GM23338 (cell line): Measurements from ENCODE around the gene APOLD1. TPM values are rescaled to one million over a fixed set of nuclear protein-coding genes. Genes with fewer than 3 reads are reported as not detected.

Experiments used
- ATAC-seq: fragments of 200-7000 bp; cut with Tn5 transposase; 3 replicates; pipeline ENCODE4 v1.9.1; 2020
- DNase-seq: peaks from one replicate; pipeline ENCODE4 v3.0.0-alpha.2; 2015; ENCODE audit warnings: low spot score
- H2AFZ ChIP-seq: fragments of 200-600 bp; sonication (generic); 2 replicates; pipeline ENCODE4 v1.8.0; 2016; ENCODE audit warnings: antibody characterized with exemption, mild to moderate bottlenecking, moderate library complexity
- H3F3A ChIP-seq: fragments of 200-600 bp; sonication (generic); replicated peaks from 2 replicates; pipeline ENCODE4 v1.8.0; 2017; ENCODE audit warnings: antibody characterized with exemption, mixed run types, low read depth
- H3K27ac ChIP-seq: fragments of 200-600 bp; sonication (generic); 2 replicates; pipeline ENCODE4 v1.6.1; 2016; ENCODE audit warnings: low read depth
- H3K27me3 ChIP-seq: fragments of 200-600 bp; sonication (generic); 2 replicates; pipeline ENCODE4 v1.8.0; 2016; ENCODE audit warnings: mild to moderate bottlenecking, mixed run types, moderate library complexity; ENCODE audit not compliant: insufficient read depth
- H3K36me3 ChIP-seq: fragments of 200-600 bp; sonication (generic); 2 replicates; pipeline ENCODE4 v1.8.0; 2016; ENCODE audit warnings: mild to moderate bottlenecking; ENCODE audit not compliant: insufficient read depth
- H3K4me1 ChIP-seq: fragments of 200-600 bp; sonication (generic); 2 replicates; pipeline ENCODE4 v1.8.0; 2016; ENCODE audit warnings: mild to moderate bottlenecking, moderate library complexity; ENCODE audit not compliant: insufficient read depth
- H3K4me2 ChIP-seq: fragments of 200-600 bp; sonication (generic); 2 replicates; pipeline ENCODE4 v1.7.1; 2017; ENCODE audit warnings: mixed run types
- H3K4me3 ChIP-seq: fragments of 200-600 bp; sonication (generic); 2 replicates; pipeline ENCODE4 v1.6.1; 2016; ENCODE audit warnings: mixed run types
- H3K79me2 ChIP-seq: fragments of 200-600 bp; sonication (generic); replicated peaks from 2 replicates; pipeline ENCODE4 v1.8.0; 2017; ENCODE audit warnings: mild to moderate bottlenecking; ENCODE audit not compliant: insufficient read depth
- H3K9me2 ChIP-seq: fragments of 200-600 bp; sonication (generic); 2 replicates; pipeline ENCODE4 v1.8.0; 2017; ENCODE audit not compliant: insufficient read depth
- H4K20me1 ChIP-seq: fragments of 200-600 bp; sonication (generic); replicated peaks from 2 replicates; pipeline ENCODE4 v1.8.0; 2017; ENCODE audit warnings: mild to moderate bottlenecking; ENCODE audit not compliant: insufficient read depth
- H3K27ac Mint-ChIP-seq: 2 replicates; pipeline ENCODE4 v1.8.0; 2020; ENCODE audit warnings: inconsistent platforms, mild to moderate bottlenecking, moderate library complexity, mixed read lengths
- H3K27me3 Mint-ChIP-seq: 3 replicates; pipeline ENCODE4 v1.8.0; 2022; ENCODE audit warnings: low read depth, mild to moderate bottlenecking, moderate library complexity, mixed read lengths, inconsistent platforms; ENCODE audit not compliant: insufficient read depth, poor library complexity
- H3K36me3 Mint-ChIP-seq: 3 replicates; pipeline ENCODE4 v1.8.0; 2021; ENCODE audit warnings: low read depth, mild to moderate bottlenecking, inconsistent platforms, moderate library complexity, mixed read lengths
- H3K4me1 Mint-ChIP-seq: 3 replicates; pipeline ENCODE4 v1.8.0; 2020; ENCODE audit warnings: mild to moderate bottlenecking, inconsistent platforms, mixed read lengths
- H3K4me3 Mint-ChIP-seq: 3 replicates; pipeline ENCODE4 v1.8.0; 2021; ENCODE audit warnings: moderate library complexity, mild to moderate bottlenecking, inconsistent platforms, mixed read lengths
- H3K9me3 Mint-ChIP-seq: 3 replicates; pipeline ENCODE4 v1.8.0; 2020; ENCODE audit warnings: moderate library complexity, mild to moderate bottlenecking, inconsistent platforms, mixed read lengths
- CREB1 ChIP-seq: fragments of 250-450 bp; sonication (Bioruptor Pico); IDR thresholded peaks from 2 replicates; pipeline ENCODE4 v1.5.0; 2020; ENCODE audit warnings: low read depth, mild to moderate bottlenecking, moderate library complexity
- CTCF ChIP-seq, 2 experiments: fragments of 200-600 bp in 1 of 2; sonication (generic) in 1 of 2; conservative IDR thresholded peaks; 2 replicates each; pipeline versions ENCODE4 v1.5.1 to v1.6.1; 2016 to 2017; ENCODE audit warnings: antibody characterized with exemption in 2 of 2, low read depth in 2 of 2, mild to moderate bottlenecking in 2 of 2, moderate library complexity in 1 of 2
- ETS1 ChIP-seq: IDR thresholded peaks from 2 replicates; pipeline ENCODE4 v1.6.1; 2016; ENCODE audit warnings: antibody characterized with exemption
- EZH2 ChIP-seq: fragments of 200-600 bp; sonication (generic); IDR thresholded peaks from one replicate; pipeline ENCODE4 v1.8.0; 2017; ENCODE audit warnings: antibody characterized with exemption, mild to moderate bottlenecking, low read depth; ENCODE audit not compliant: unreplicated experiment
- EZH2phosphoT487 ChIP-seq: fragments of 200-600 bp; sonication (generic); IDR thresholded peaks from one replicate; pipeline ENCODE4 v1.8.1; 2018; ENCODE audit warnings: antibody characterized with exemption; ENCODE audit not compliant: unreplicated experiment
- JUNB ChIP-seq: IDR thresholded peaks from one replicate; pipeline ENCODE4 v1.6.1; 2016; ENCODE audit warnings: antibody characterized with exemption; ENCODE audit not compliant: unreplicated experiment
- NANOG ChIP-seq: IDR thresholded peaks from 2 replicates; pipeline ENCODE4 v1.6.1; 2016; ENCODE audit warnings: antibody characterized with exemption, borderline replicate concordance
- POLR2AphosphoS5 ChIP-seq: IDR thresholded peaks from 2 replicates; pipeline ENCODE4 v1.6.1; 2016; ENCODE audit warnings: antibody characterized with exemption, low read depth
- REST ChIP-seq: IDR thresholded peaks from one replicate; pipeline ENCODE4 v1.6.1; 2018; ENCODE audit warnings: antibody characterized with exemption; ENCODE audit not compliant: unreplicated experiment
- STAT1 ChIP-seq: IDR thresholded peaks from one replicate; pipeline ENCODE4 v1.6.1; 2016; ENCODE audit warnings: antibody characterized with exemption; ENCODE audit not compliant: unreplicated experiment
- ZNF114 ChIP-seq: fragments of 250-450 bp; sonication (Bioruptor Pico); IDR thresholded peaks from 2 replicates; pipeline ENCODE4 v1.5.0; 2020; ENCODE audit warnings: mild to moderate bottlenecking, moderate library complexity
- ZNF331 ChIP-seq: fragments of 250-450 bp; sonication (Bioruptor Pico); IDR thresholded peaks from 2 replicates; pipeline ENCODE4 v1.5.0; 2020; ENCODE audit warnings: low read depth, mild to moderate bottlenecking, moderate library complexity
- polyA plus RNA-seq: library from polyadenylated mRNA; unstranded; fragments of >200 nt; fragmentation: Nextera tagmentation; extraction: Ambion mirVana; gene quantifications from 2 replicates; pipeline ENCODE4 v1.2.1, GENCODE V29; 2016
- total RNA-seq: library from RNA; depleted of rRNA; stranded (reverse); fragments of >200 nt; shearing (Covaris generic); gene quantifications from 2 replicates; pipeline ENCODE4 v1.2.3, GENCODE V29; 2014
- TF ChIP-seq, protein P1 (sequence below): fragments of 250-450 bp; sonication (Bioruptor Pico); IDR thresholded peaks from 2 replicates; pipeline ENCODE4 v1.5.0; 2020; ENCODE audit warnings: mild to moderate bottlenecking, moderate library complexity

Gene APOLD1
- total and polyA plus RNA-seq, 2 experiments from 2014 or later = 0.94 to 1.8 TPM

DNA sequence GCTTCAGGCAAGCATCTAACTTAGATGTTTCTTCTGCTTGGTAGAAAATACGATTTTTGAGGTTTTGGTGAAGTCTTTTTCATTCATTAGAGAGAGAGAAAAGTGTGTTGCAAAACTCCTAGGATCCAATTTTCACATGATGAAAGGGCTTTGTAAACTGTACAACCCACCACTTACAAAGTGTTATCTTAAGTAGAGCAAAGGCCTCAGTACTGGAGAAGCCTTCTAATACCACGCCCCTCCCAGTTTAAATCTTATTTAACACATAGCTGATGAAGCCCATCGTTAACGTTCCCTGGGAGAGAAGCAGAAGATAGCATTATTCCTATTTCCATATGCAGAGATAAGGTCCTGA lies 869 bp downstream of the APOLD1 start:
- Mint-ChIP-seq H3K4me1 (peaks cover 32% of the 10 kb centered on the region), H3K36me3 (peaks cover 4% of the 10 kb centered on the region; the same call in 2 of the 3 replicates), H3K9me3 (peaks cover 9% of the 10 kb centered on the region; the same call in 1 of the 3 replicates), H3K27me3 (peaks cover 38% of the 10 kb centered on the region), H3K4me3 (peak overlapping the region; percentile 63; the same call in 2 of the 3 replicates), H3K27ac (no peak overlapping the region)
- DNase-seq = no peak
- Histone ChIP-seq H3K27me3 (peaks cover 31% of the 10 kb centered on the region), H3K36me3 (no peaks in the 10 kb centered on the region), H3K27ac (no peak overlapping the region), H2AFZ (peak overlapping the region; percentile 98), H3K79me2 (no peaks in the 10 kb centered on the region), H3K4me1 (peaks cover 15% of the 10 kb centered on the region), H3F3A (peaks cover 6% of the 10 kb centered on the region; the same call in 1 of the 2 replicates), H4K20me1 (no peaks in the 10 kb centered on the region), H3K9me2 (peaks cover 9% of the 10 kb centered on the region; the same call in 1 of the 2 replicates), H3K4me3 (peak overlapping the region; percentile 63), H3K4me2 (peak overlapping the region; percentile 85; the same call in 1 of the 2 replicates)
- ATAC-seq = no peak
- no peak for TF ChIP-seq STAT1
- TF ChIP-seq POLR2AphosphoS5 = no peak
- no peak for TF ChIP-seq ZNF331 (CRISPR knock-in tag)
- TF ChIP-seq ETS1 = no peak
- TF ChIP-seq CREB1 = no peak
- no peak for TF ChIP-seq EZH2
- TF ChIP-seq NANOG = no peak
- no peak for TF ChIP-seq JUNB
- no peak for TF ChIP-seq REST
- TF ChIP-seq ZNF114 (CRISPR knock-in tag) = no peak
- TF ChIP-seq, protein P1, sequence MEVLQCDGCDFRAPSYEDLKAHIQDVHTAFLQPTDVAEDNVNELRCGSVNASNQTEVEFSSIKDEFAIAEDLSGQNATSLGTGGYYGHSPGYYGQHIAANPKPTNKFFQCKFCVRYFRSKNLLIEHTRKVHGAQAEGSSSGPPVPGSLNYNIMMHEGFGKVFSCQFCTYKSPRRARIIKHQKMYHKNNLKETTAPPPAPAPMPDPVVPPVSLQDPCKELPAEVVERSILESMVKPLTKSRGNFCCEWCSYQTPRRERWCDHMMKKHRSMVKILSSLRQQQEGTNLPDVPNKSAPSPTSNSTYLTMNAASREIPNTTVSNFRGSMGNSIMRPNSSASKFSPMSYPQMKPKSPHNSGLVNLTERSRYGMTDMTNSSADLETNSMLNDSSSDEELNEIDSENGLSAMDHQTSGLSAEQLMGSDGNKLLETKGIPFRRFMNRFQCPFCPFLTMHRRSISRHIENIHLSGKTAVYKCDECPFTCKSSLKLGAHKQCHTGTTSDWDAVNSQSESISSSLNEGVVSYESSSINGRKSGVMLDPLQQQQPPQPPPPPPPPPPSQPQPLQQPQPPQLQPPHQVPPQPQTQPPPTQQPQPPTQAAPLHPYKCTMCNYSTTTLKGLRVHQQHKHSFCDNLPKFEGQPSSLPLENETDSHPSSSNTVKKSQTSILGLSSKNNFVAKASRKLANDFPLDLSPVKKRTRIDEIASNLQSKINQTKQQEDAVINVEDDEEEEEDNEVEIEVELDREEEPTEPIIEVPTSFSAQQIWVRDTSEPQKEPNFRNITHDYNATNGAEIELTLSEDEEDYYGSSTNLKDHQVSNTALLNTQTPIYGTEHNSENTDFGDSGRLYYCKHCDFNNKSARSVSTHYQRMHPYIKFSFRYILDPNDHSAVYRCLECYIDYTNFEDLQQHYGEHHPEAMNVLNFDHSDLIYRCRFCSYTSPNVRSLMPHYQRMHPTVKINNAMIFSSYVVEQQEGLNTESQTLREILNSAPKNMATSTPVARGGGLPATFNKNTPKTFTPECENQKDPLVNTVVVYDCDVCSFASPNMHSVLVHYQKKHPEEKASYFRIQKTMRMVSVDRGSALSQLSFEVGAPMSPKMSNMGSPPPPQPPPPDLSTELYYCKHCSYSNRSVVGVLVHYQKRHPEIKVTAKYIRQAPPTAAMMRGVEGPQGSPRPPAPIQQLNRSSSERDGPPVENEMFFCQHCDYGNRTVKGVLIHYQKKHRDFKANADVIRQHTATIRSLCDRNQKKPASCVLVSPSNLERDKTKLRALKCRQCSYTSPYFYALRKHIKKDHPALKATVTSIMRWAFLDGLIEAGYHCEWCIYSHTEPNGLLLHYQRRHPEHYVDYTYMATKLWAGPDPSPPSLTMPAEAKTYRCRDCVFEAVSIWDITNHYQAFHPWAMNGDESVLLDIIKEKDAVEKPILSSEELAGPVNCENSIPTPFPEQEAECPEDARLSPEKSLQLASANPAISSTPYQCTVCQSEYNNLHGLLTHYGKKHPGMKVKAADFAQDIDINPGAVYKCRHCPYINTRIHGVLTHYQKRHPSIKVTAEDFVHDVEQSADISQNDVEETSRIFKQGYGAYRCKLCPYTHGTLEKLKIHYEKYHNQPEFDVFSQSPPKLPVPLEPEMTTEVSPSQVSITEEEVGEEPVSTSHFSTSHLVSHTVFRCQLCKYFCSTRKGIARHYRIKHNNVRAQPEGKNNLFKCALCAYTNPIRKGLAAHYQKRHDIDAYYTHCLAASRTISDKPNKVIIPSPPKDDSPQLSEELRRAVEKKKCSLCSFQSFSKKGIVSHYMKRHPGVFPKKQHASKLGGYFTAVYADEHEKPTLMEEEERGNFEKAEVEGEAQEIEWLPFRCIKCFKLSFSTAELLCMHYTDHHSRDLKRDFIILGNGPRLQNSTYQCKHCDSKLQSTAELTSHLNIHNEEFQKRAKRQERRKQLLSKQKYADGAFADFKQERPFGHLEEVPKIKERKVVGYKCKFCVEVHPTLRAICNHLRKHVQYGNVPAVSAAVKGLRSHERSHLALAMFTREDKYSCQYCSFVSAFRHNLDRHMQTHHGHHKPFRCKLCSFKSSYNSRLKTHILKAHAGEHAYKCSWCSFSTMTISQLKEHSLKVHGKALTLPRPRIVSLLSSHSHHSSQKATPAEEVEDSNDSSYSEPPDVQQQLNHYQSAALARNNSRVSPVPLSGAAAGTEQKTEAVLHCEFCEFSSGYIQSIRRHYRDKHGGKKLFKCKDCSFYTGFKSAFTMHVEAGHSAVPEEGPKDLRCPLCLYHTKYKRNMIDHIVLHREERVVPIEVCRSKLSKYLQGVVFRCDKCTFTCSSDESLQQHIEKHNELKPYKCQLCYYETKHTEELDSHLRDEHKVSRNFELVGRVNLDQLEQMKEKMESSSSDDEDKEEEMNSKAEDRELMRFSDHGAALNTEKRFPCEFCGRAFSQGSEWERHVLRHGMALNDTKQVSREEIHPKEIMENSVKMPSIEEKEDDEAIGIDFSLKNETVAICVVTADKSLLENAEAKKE (CRISPR knock-in tag) = no peak
- TF ChIP-seq CTCF (conservative IDR thresholded peaks at IDR 0.05; ENCODE audit: low read depth in 2 of 2) = no peak
- no peak for TF ChIP-seq EZH2phosphoT487
